ENCODE data around the gene MED8.
"Not testable (repeated sequence)": the region's sequence is repeated elsewhere in the genome, so short reads cannot be mapped to it uniquely, and the experiment has no call there.

MED8 gene

DNA sequence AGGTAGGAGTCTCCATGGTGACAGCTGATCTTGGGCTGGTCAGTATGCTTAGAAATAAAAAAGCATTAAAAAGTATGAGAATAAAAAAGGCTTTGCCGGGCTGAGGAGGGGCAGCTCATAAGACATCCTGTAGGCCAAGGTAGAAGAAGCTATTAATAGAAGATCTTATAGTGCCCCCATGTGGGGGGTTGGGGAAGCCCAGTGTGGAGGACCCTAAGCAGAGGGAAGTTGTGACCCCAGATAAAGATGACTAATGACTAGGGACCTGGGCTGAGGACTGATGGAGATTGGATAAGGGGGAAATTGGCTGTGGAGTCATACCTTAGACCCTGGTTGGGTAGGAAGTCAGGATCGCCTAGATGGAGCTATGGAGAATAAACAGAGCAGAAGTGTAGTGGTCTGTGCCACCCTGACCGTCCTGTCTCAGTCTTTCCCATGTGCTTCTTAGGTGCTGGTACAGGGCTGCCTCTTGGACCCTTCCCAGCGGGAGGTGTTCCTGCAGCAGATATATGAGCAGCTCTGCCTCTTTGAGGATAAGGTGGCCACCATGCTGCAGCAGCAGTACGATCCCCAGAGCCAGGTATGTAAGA is 25.1 kb upstream of the MED8 start:
- no peak overlapping the region for H3K27ac ChIP-seq
- no peak overlapping the region for H3K4me3 ChIP-seq
- no peak overlapping the region for H3K9ac ChIP-seq
- H3K27me3 ChIP-seq, result no peaks in the 10 kb centered on the region
- H3K4me2 ChIP-seq, result no peak overlapping the region
- peaks cover 0 to 16% (median 0%) of the 10 kb centered on the region in 11 experiments; a peak in 3 of 22 replicates for H4K20me1 ChIP-seq
- TF ChIP-seq Cebpa-rat (IDR thresholded peaks at IDR 0.05), result no peak
- no peaks in the 10 kb centered on the region for H3K9me3 ChIP-seq (replicated peaks in 1 of 11)
- H3K4me1 ChIP-seq, result no peaks in the 10 kb centered on the region
- H3K36me3 ChIP-seq, result peaks cover 66 to 89% (median 78%) of the 10 kb centered on the region in 11 experiments

GRCh38 chr1:43413426-43413825 is 23.8 kb upstream of the MED8 start:
- peaks cover 0 to 11% (median 0%) of the 10 kb centered on the region in 11 experiments; a peak in 1 of 22 replicates for H4K20me1 ChIP-seq
- H3K9me3 ChIP-seq (replicated peaks in 1 of 11); H3K27me3 ChIP-seq; H3K4me2 ChIP-seq; H3K4me1 ChIP-seq; H3K4me3 ChIP-seq; H3K27ac ChIP-seq; H3K9ac ChIP-seq: not testable (repeated sequence)
- H3K36me3 ChIP-seq, result peaks cover 66 to 89% (median 78%) of the 10 kb centered on the region in 11 experiments

- no peak overlapping the region for H3K4me3 ChIP-seq
- peaks cover 62 to 89% (median 78%) of the 10 kb centered on the region in 11 experiments for H3K36me3 ChIP-seq
- peaks cover 0 to 16% (median 0%) of the 10 kb centered on the region in 11 experiments; a peak in 2 of 22 replicates for H4K20me1 ChIP-seq
- no peak for TF ChIP-seq Cebpa-rat (IDR thresholded peaks at IDR 0.05)
- no peak overlapping the region for H3K27ac ChIP-seq
- no peak overlapping the region for H3K9ac ChIP-seq
- no peak overlapping the region for H3K4me2 ChIP-seq
- H3K27me3 ChIP-seq, result no peaks in the 10 kb centered on the region
- no peaks in the 10 kb centered on the region for H3K9me3 ChIP-seq (replicated peaks in 1 of 11)
- no peaks in the 10 kb centered on the region for H3K4me1 ChIP-seq
Measured at GRCh38 chr1:43410571-43410970, 21.0 kb upstream of the MED8 start.

- Histone ChIP-seq H3K27ac (no peak overlapping the region), H3K27me3 (no peaks in the 10 kb centered on the region), H4K20me1 (peaks cover 0 to 18% (median 3%) of the 10 kb centered on the region in 11 experiments; a peak in 6 of 22 replicates), H3K4me1 (no peaks in the 10 kb centered on the region), H3K4me3 (no peak overlapping the region), H3K4me2 (no peak overlapping the region), H3K9me3 (replicated peaks in 1 of 11) (no peaks in the 10 kb centered on the region), H3K36me3 (peaks cover 77 to 96% (median 88%) of the 10 kb centered on the region in 11 experiments), H3K9ac (no peak overlapping the region)
- TF ChIP-seq Cebpa-rat (IDR thresholded peaks at IDR 0.05), result no peak
Measured at GRCh38 chr1:43405876-43406234, 16.3 kb upstream of the MED8 start.

DNA sequence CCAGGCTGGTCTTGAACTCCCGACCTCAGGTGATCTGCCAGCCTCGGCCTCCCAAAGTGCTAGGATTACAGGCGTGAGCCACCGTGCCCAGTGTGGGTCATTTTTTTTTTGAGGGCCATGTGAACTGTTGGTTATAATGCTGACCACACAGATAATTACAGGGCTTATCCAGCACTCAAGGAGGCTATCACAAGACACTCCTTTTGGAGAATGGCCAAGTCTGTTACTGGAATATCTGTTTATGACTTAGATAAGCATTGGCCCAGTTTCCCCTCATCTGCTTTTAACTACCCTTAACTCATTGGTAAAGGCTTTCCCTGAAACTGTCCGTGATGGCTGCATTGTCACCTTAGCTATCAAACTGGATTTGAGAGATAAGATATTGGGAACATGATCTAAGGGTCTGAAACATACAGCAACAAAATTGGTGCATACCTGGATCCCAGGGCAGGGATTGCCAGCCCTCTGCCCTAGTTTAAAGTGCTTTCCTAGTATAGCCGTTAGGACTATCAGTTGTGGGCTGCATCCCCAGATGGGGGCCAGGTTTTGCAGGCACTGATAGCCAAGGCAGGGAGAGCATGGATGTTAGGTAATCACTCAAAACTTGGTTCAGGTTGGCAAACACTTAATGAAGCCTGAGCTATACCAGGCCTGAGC is 15.7 kb upstream of the MED8 start:
- Histone ChIP-seq H3K4me2 (no peak overlapping the region), H3K4me1 (no peaks in the 10 kb centered on the region), H3K9me3 (replicated peaks in 1 of 11) (no peaks in the 10 kb centered on the region), H3K4me3 (no peak overlapping the region), H4K20me1 (peaks cover 0 to 18% (median 4%) of the 10 kb centered on the region in 11 experiments; a peak in 7 of 22 replicates), H3K9ac (no peak overlapping the region), H3K36me3 (peaks cover 73 to 92% (median 84%) of the 10 kb centered on the region in 11 experiments), H3K27me3 (no peaks in the 10 kb centered on the region), H3K27ac (no peak overlapping the region)
- no peak for TF ChIP-seq Cebpa-rat (IDR thresholded peaks at IDR 0.05)

- H3K27ac ChIP-seq, result no peak overlapping the region
- H3K4me2 ChIP-seq, result no peak overlapping the region
- peaks cover 63 to 87% (median 80%) of the 10 kb centered on the region in 11 experiments for H3K36me3 ChIP-seq
- no peak overlapping the region for H3K4me3 ChIP-seq
- H3K4me1 ChIP-seq, result no peaks in the 10 kb centered on the region
- no peaks in the 10 kb centered on the region for H3K9me3 ChIP-seq (replicated peaks in 1 of 11)
- no peaks in the 10 kb centered on the region for H3K27me3 ChIP-seq
- peak in 5 of 11 experiments; percentile 16 to 53 (median 37); a peak in 2 of 22 replicates for TF ChIP-seq Cebpa-rat (IDR thresholded peaks at IDR 0.05)
- H4K20me1 ChIP-seq, result peaks cover 0 to 18% (median 4%) of the 10 kb centered on the region in 11 experiments; a peak in 7 of 22 replicates
- no peak overlapping the region for H3K9ac ChIP-seq
Measured at GRCh38 chr1:43404353-43404752, 14.8 kb upstream of the MED8 start.

- Histone ChIP-seq H3K36me3 (peaks cover 47 to 76% (median 61%) of the 10 kb centered on the region in 11 experiments), H3K4me2 (no peak overlapping the region), H3K4me1 (no peaks in the 10 kb centered on the region), H3K4me3 (no peak overlapping the region), H4K20me1 (peaks cover 0 to 18% (median 4%) of the 10 kb centered on the region in 11 experiments; a peak in 8 of 22 replicates), H3K9me3 (replicated peaks in 1 of 11) (no peaks in the 10 kb centered on the region), H3K27me3 (no peaks in the 10 kb centered on the region), H3K9ac (no peak overlapping the region), H3K27ac (no peak overlapping the region)
- no peak for TF ChIP-seq Cebpa-rat (IDR thresholded peaks at IDR 0.05)
Measured at GRCh38 chr1:43402089-43402865, 12.7 kb upstream of the MED8 start.

GRCh38 chr1:43400441-43400840 is 10.8 kb upstream of the MED8 start:
- not testable (repeated sequence) for H3K9ac ChIP-seq; H3K4me3 ChIP-seq; H3K27ac ChIP-seq; H3K4me2 ChIP-seq; H3K27me3 ChIP-seq; H3K9me3 ChIP-seq (replicated peaks in 1 of 11); H3K4me1 ChIP-seq
- H3K36me3 ChIP-seq, result peaks cover 41 to 75% (median 59%) of the 10 kb centered on the region in 11 experiments
- H4K20me1 ChIP-seq, result peaks cover 0 to 18% (median 8%) of the 10 kb centered on the region in 11 experiments; a peak in 9 of 22 replicates

DNA sequence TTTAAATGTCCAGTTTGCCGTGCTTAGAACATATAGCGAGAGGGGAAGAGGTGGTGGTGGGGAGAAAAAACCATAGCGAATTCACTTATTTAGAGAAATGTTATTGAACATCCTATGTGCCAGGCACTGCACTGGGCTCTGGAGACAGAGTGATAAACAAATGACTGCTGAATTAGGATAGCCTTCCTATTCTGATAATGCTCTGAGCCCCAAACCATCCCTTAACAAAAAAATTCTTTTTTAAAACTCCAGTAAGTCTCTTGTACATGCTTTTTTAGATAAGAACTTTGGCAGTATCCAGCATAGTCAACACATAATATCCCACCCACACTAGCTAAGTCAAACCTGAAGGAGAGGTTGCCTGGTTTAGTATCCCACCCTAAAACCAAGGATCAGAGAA is 8.6 kb upstream of the MED8 start:
- Histone ChIP-seq H3K9ac (no peak overlapping the region), H3K9me3 (replicated peaks in 1 of 11) (no peaks in the 10 kb centered on the region), H3K27me3 (no peaks in the 10 kb centered on the region), H3K4me3 (no peak overlapping the region), H3K4me1 (no peaks in the 10 kb centered on the region), H3K36me3 (peaks cover 30 to 75% (median 53%) of the 10 kb centered on the region in 11 experiments), H4K20me1 (peaks cover 0 to 35% (median 11%) of the 10 kb centered on the region in 11 experiments; a peak in 13 of 22 replicates), H3K4me2 (no peak overlapping the region; a peak in 1 of 22 replicates), H3K27ac (no peak overlapping the region)
- TF ChIP-seq Cebpa-rat (IDR thresholded peaks at IDR 0.05), result no peak

Data from BLaER1 treated with 17β-estradiol and CSF1 and Interleukin-3, amounts not matched to agents 10 nM and 100 nM (cell line).